ENCODE measurements around the gene ZNF319.

ZNF319 gene

GRCh38 chr16:57957673-57958392 lies 42.6 kb downstream of the ZNF319 start:
- no peak for DNase-seq (ENCODE audit: low read depth in 2 of 3, low spot score in 1 of 3)

- no peak for DNase-seq (ENCODE audit: low read depth in 2 of 3, low spot score in 1 of 3)
Measured at GRCh38 chr16:57956924-57957672, 43.4 kb downstream of the ZNF319 start.

GRCh38 chr16:57956270-57956808 lies 44.1 kb downstream of the ZNF319 start:
- no peak for DNase-seq (ENCODE audit: low read depth in 2 of 3, low spot score in 1 of 3)

GRCh38 chr16:57955572-57956188 lies 44.8 kb downstream of the ZNF319 start:
- DNase-seq (ENCODE audit: low read depth in 2 of 3, low spot score in 1 of 3), result no peak

GRCh38 chr16:57953857-57954256 lies 46.6 kb downstream of the ZNF319 start:
- DNase-seq (ENCODE audit: low read depth in 2 of 3, low spot score in 1 of 3), result no peak

GRCh38 chr16:57952909-57953308 lies 47.6 kb downstream of the ZNF319 start:
- DNase-seq (ENCODE audit: low read depth in 2 of 3, low spot score in 1 of 3), result no peak

GRCh38 chr16:57951204-57951960 lies 49.1 kb downstream of the ZNF319 start:
- no peak for DNase-seq (ENCODE audit: low read depth in 2 of 3, low spot score in 1 of 3)

GRCh38 chr16:57950382-57950781 lies 50.1 kb downstream of the ZNF319 start:
- no peak for DNase-seq (ENCODE audit: low read depth in 2 of 3, low spot score in 1 of 3)

- DNase-seq (ENCODE audit: low read depth in 2 of 3, low spot score in 1 of 3), result no peak
Measured at GRCh38 chr16:57949595-57950238, 50.8 kb downstream of the ZNF319 start.

- no peak for DNase-seq (ENCODE audit: low read depth in 2 of 3, low spot score in 1 of 3)
Measured at GRCh38 chr16:57949013-57949412, 51.5 kb downstream of the ZNF319 start.

- no peak for DNase-seq (ENCODE audit: low read depth in 2 of 3, low spot score in 1 of 3)
Measured at GRCh38 chr16:57948027-57948426, 52.4 kb downstream of the ZNF319 start.

- no peak for DNase-seq (ENCODE audit: low read depth in 2 of 3, low spot score in 1 of 3)
Measured at GRCh38 chr16:57947261-57947660, 53.2 kb downstream of the ZNF319 start.

GRCh38 chr16:57946181-57946801 lies 54.2 kb downstream of the ZNF319 start:
- no peak for DNase-seq (ENCODE audit: low read depth in 2 of 3, low spot score in 1 of 3)

GRCh38 chr16:57945740-57946138 lies 54.7 kb downstream of the ZNF319 start:
- no peak for DNase-seq (ENCODE audit: low read depth in 2 of 3, low spot score in 1 of 3)

GRCh38 chr16:57944970-57945739 lies 55.3 kb downstream of the ZNF319 start:
- DNase-seq (ENCODE audit: low read depth in 2 of 3, low spot score in 1 of 3), result no peak
